Adrenal gland (tissue), 12 donors: ENCODE data around the gene COL6A3. TPM values are rescaled to one million over a fixed set of nuclear protein-coding genes. Genes with fewer than 3 reads are reported as not detected.
"Not testable (repeated sequence)": the region's sequence is repeated elsewhere in the genome, so short reads cannot be mapped to it uniquely, and the experiment has no call there.

Source experiments
- DNase-seq, 7 donors: peaks; one replicate each; pipeline ENCODE4 v3.0.0-alpha.2; 2019 to 2020
- H3K27ac ChIP-seq, 5 donors: fragments of 200-600 bp; sonication (generic) in 4 of 5; 1 replicate in 3 of 5; 2 replicates in 2 of 5; pipeline versions ENCODE4 v1.5.1 to v1.8.0; 2016 to 2020; ENCODE audit warnings: mild to moderate bottlenecking in 1 of 5
- H3K27me3 ChIP-seq: fragments of 200-600 bp; 2 replicates; pipeline ENCODE4 v1.8.0; 2021
- H3K36me3 ChIP-seq, 2 donors: fragments of 200-600 bp; replicated peaks in 1 of 2; 1 replicate in 1 of 2; 2 replicates in 1 of 2; pipeline versions ENCODE4 v1.5.1 to v1.8.0; 2018 to 2022
- H3K4me1 ChIP-seq, 2 donors: fragments of 200-600 bp; replicated peaks in 1 of 2; 1 replicate in 1 of 2; 2 replicates in 1 of 2; pipeline versions ENCODE4 v1.5.1 to v1.8.0; 2018 to 2021
- H3K4me3 ChIP-seq, 4 donors: fragments of 200-600 bp; sonication (generic) in 3 of 4; one replicate each; pipeline ENCODE4 v1.5.1; 2016 to 2018
- H3K9me3 ChIP-seq, 3 donors: fragments of 200-600 bp; sonication (generic) in 1 of 3; replicated peaks in 1 of 3; 1 replicate in 2 of 3; 2 replicates in 1 of 3; pipeline versions ENCODE4 v1.5.1 to v1.8.0; 2016 to 2021
- CTCF ChIP-seq, 6 experiments: fragments of 450-650 bp in 4 of 6; fragments of 200-600 bp in 2 of 6; sonication (generic) in 1 of 6; IDR thresholded peaks; 1 replicate in 5 of 6; 2 replicates in 1 of 6; pipeline versions ENCODE4 v1.5.1 to v1.8.0; 2016 to 2021; ENCODE audit warnings: antibody characterized with exemption in 6 of 6, mild to moderate bottlenecking in 2 of 6, moderate library complexity in 1 of 6
- POLR2A ChIP-seq, 2 donors: fragments of 450-650 bp; IDR thresholded peaks; one replicate each; pipeline ENCODE4 v1.6.1; 2017; ENCODE audit warnings: antibody characterized with exemption in 2 of 2, mild to moderate bottlenecking in 2 of 2, moderate library complexity in 1 of 2
- WGBS, 4 donors: extraction: QIAGEN DNeasy Blood & Tissue Kit in 2 of 4; methylation state at CpG; one replicate each; pipeline versions ENCODE4 v1.1.5 to v1.1.7; 2013 to 2017; 5-methylcytosine and 5-hydroxymethylcytosine counted together
- intact Hi-C, 2 donors: fragments of 100-400 bp; cut with DNase I; formaldehyde crosslinking; loops; one replicate each; pipeline versions ENCODE4 v1.14.1 to v1.15.0; 2022 to 2023
- polyA plus RNA-seq, 3 donors: library from polyadenylated mRNA; stranded (reverse); fragments of 200-250 nt in 2 of 3; fragments of 350-450 nt in 1 of 3; fragmentation: Illumina TruSeq in 1 of 3; extraction: RNeasy Lipid Tissue Mini Kit (QIAGEN cat#74804) in 1 of 3; gene quantifications; one replicate each; pipeline ENCODE4 v1.2.3, GENCODE V29; 2013 to 2014
- total RNA-seq, 9 donors: library from RNA; depleted of rRNA in 4 of 9; stranded (reverse); fragments of >200 nt in 4 of 9; fragments of 120-200 nt in 1 of 9; fragmentation: NEBNext Ultra II Directional in 1 of 9; extraction: Animal tissue kit (Norgen Biotek cat#: 25700) in 1 of 9; gene quantifications; one replicate each; pipeline versions ENCODE4 v1.1.0 to v1.2.4, GENCODE V29; 2013 to 2023
- donor health status: healthy with polysubstance abuse.
- donor health status: Bipolar disorder and iron deficiency.
- donor health status: DM: yes; HTN: yes; CAD: no.
- donor health status: DM: no; HTN: no; CAD: no.
- donor health status: DM: no; HTN: no; CAD: no.
- donor health status: DM: yes; HTN: yes; CAD: no.

The COL6A3 gene
- total and polyA plus RNA-seq, 12 donors: 15.5 to 69.4 (median 33.1) TPM

DNA sequence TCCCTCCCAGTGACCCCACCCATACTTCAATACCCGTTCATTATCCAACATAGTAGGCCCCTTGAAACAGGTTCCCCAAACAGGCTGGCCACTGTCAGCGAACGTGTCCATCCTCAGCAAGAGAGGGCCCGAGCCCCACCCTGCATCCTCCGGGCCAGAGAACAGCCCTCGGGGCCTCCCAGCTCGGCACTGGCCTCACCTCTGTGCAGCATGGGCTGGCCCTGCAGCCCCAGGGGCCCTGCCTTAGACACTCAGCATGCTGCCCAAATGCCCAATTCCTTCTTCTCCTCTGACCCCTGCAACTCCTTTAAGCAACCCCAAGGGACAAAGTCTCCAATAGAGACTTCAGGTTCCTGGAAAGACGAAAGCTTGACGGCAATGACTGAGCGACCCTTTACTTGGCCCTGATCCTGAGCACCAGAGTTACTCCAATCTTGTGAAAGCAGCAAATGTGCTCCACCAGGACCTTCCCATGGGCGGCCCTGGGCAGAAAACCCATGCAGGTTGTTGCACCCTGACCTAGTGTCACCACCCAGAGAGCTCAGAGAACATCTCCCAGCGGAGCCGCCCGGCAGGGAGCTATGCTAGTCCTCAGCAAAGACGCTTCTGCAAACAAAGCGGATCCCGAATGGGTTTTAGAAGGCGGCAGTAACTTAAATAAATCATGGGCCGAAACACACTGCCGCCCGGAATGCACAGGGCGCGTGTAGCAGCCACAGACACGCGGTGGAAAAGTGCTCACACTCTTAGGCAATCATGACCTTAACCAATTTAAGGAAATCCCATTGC lies 782 bp downstream of the COL6A3 start:
- DNase-seq: peak in 1 of 7 donors; percentile 29
- intact Hi-C loops: loop anchor here (5.0 kb wide), 2 partner anchors 256 to 261 kb away; no protein-coding TSS in a partner anchor
- Histone ChIP-seq H3K36me3 (no peaks in the 10 kb centered on the region), H3K9me3 (no peaks in the 10 kb centered on the region), H3K4me3 (peak overlapping the region in 1 of 4 donors; percentile 7), H3K4me1 (no peaks in the 10 kb centered on the region), H3K27ac (peak overlapping the region in 2 of 5 donors; percentile 61 to 63), H3K27me3 (peaks cover 8% of the 10 kb centered on the region)
- WGBS, 4 donors: 69 to 77% (median 72%) methylated on average over 23 to 25 of the region's 25 CpGs
- no peak for TF ChIP-seq POLR2A (IDR thresholded peaks at IDR 0.05)

DNA sequence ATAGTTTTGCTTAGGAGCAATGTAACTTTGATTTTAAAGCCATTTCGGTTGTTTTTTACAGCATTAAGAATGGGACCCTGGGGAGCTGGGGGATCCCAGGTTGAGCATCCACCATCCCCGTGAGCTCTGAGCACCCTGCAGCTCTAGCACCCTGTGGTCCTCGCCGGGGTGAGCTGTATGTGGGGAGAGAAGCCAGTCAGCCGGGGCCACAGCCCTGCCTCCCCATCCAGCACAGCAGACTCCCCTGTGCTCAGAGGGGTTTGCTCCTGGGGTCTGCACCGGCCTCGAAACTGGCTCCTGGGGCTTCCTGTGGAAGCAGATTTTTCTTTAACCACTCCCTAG lies 1.3 kb downstream of the COL6A3 start:
- intact Hi-C loops: loop anchor here (5.0 kb wide), 2 partner anchors 255 to 260 kb away; no protein-coding TSS in a partner anchor
- TF ChIP-seq CTCF (IDR thresholded peaks at IDR 0.05) (no peak), POLR2A (IDR thresholded peaks at IDR 0.05) (no peak)
- Histone ChIP-seq H3K9me3 (no peaks in the 10 kb centered on the region), H3K4me3 (peak overlapping the region in 1 of 4 donors; percentile 7), H3K27ac (peak overlapping the region in 2 of 5 donors; percentile 61 to 63), H3K27me3 (peaks cover 8% of the 10 kb centered on the region), H3K36me3 (no peaks in the 10 kb centered on the region), H3K4me1 (peaks cover 0 to 3% of the 10 kb centered on the region in 2 donors)
- WGBS, 4 donors: 60 to 69% (median 63%) methylated on average over 4 to 7 of the region's 7 CpGs
- DNase-seq: no peak

DNA sequence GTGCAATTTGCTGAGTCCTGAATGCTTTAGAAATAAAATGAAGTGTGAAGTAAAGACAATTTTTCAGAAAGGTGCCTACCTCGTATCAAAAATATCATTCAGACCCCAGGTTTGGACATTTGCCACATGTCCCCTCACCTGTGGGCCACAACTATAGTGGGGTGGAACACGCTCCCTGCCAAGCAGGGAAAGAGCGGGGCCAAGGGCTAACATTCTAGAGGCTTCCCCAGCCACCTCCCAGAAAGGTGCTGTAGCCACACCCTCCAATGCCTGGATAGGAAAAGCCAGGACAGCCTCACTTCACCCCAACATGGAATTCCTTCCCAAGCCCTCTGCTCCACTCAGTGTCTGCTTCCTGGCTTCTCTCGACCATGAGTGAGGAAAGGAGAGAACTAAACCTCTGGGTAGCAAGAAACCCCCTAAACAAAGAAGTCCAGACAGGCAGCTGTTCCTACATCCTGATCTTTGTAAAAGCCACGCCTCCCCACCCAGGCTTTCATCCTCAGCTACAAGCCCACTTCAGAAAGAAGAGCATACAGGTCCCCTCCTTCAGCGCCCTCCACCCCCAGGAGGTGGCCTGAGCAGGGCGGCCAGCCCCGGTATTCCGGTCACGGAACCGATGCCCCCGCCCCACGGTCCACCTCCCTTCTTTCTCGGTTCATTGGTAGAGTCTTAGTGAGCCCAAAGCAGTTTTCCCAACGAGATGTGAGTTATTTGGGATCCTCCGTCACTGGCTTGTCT lies 2.1 kb downstream of the COL6A3 start:
- H3K36me3 ChIP-seq: no peaks in the 10 kb centered on the region
- intact Hi-C loops: loop anchor here (5.0 kb wide), 2 partner anchors 255 to 260 kb away; no protein-coding TSS in a partner anchor
- peak overlapping the region in 1 of 4 donors; percentile 7 for H3K4me3 ChIP-seq
- no peak for DNase-seq
- TF ChIP-seq CTCF (IDR thresholded peaks at IDR 0.05) (no peak), POLR2A (IDR thresholded peaks at IDR 0.05) (no peak)
- peaks cover 0 to 4% of the 10 kb centered on the region in 2 donors for H3K4me1 ChIP-seq
- no peaks in the 10 kb centered on the region for H3K9me3 ChIP-seq
- 52 to 72% (median 67%) methylated on average over 15 to 16 of the region's 16 CpGs for WGBS, 4 donors
- peak overlapping the region in 2 of 5 donors; percentile 61 to 63 for H3K27ac ChIP-seq
- H3K27me3 ChIP-seq: peaks cover 8% of the 10 kb centered on the region

- no peaks in the 10 kb centered on the region for H3K9me3 ChIP-seq
- H3K4me1 ChIP-seq: peaks cover 0 to 4% of the 10 kb centered on the region in 2 donors
- H3K27me3 ChIP-seq: peaks cover 8% of the 10 kb centered on the region
- no peak for TF ChIP-seq CTCF (IDR thresholded peaks at IDR 0.05)
- TF ChIP-seq POLR2A (IDR thresholded peaks at IDR 0.05): no peak
- intact Hi-C loops: loop anchor here (5.0 kb wide), 2 partner anchors 254 to 259 kb away; no protein-coding TSS in a partner anchor
- 61 to 74% (median 70%) methylated on average over 12 of the region's 12 CpGs for WGBS, 4 donors
- no peak for DNase-seq
- H3K36me3 ChIP-seq: no peaks in the 10 kb centered on the region
- peak overlapping the region in 2 of 5 donors; percentile 4 to 61 for H3K27ac ChIP-seq
- no peak overlapping the region for H3K4me3 ChIP-seq
Observed at GRCh38 chr2:237411092-237411601, 2.8 kb downstream of the COL6A3 start.

DNA sequence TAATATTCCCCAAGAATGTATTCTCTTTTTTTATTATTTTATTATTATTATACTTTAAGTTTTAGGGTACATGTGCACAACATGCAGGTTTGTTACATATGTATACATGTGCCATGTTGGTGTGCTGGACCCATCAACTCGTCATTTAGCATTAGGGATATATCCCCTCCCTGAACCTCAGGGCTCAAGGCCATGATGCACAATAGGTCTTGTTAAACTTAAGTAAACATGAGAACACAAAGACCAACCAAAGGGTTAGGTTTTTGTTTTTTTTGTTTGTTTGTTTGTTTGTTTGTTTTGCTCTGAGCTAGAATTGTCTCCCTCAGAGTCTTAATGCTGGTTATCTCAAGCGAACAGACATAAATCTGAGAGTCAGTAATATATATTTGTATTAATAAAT lies 4.7 kb downstream of the COL6A3 start:
- H3K27me3 ChIP-seq, H3K4me1 ChIP-seq, H3K9me3 ChIP-seq, intact Hi-C loops, H3K36me3 ChIP-seq, H3K4me3 ChIP-seq, DNase-seq, H3K27ac ChIP-seq: not testable (repeated sequence)
- WGBS, 4 donors: 75 to 88% (median 81%) methylated on average over 2 of the region's 2 CpGs
